Adrenal gland (tissue), 12 donors: ENCODE results near the gene FAM20C. TPM values are rescaled to one million over a fixed set of nuclear protein-coding genes. Genes with fewer than 3 reads are reported as not detected.

Source experiments
- DNase-seq, 7 donors: peaks; one replicate each; pipeline ENCODE4 v3.0.0-alpha.2; 2019 to 2020
- H3K27ac ChIP-seq, 5 donors: fragments of 200-600 bp; sonication (generic) in 4 of 5; 1 replicate in 3 of 5; 2 replicates in 2 of 5; pipeline versions ENCODE4 v1.5.1 to v1.8.0; 2016 to 2020; ENCODE audit warnings: mild to moderate bottlenecking in 1 of 5
- H3K27me3 ChIP-seq: fragments of 200-600 bp; 2 replicates; pipeline ENCODE4 v1.8.0; 2021
- H3K36me3 ChIP-seq, 2 donors: fragments of 200-600 bp; replicated peaks in 1 of 2; 1 replicate in 1 of 2; 2 replicates in 1 of 2; pipeline versions ENCODE4 v1.5.1 to v1.8.0; 2018 to 2022
- H3K4me1 ChIP-seq, 2 donors: fragments of 200-600 bp; replicated peaks in 1 of 2; 1 replicate in 1 of 2; 2 replicates in 1 of 2; pipeline versions ENCODE4 v1.5.1 to v1.8.0; 2018 to 2021
- H3K4me3 ChIP-seq, 4 donors: fragments of 200-600 bp; sonication (generic) in 3 of 4; one replicate each; pipeline ENCODE4 v1.5.1; 2016 to 2018
- H3K9me3 ChIP-seq, 3 donors: fragments of 200-600 bp; sonication (generic) in 1 of 3; replicated peaks in 1 of 3; 1 replicate in 2 of 3; 2 replicates in 1 of 3; pipeline versions ENCODE4 v1.5.1 to v1.8.0; 2016 to 2021
- POLR2A ChIP-seq, 2 donors: fragments of 450-650 bp; IDR thresholded peaks; one replicate each; pipeline ENCODE4 v1.6.1; 2017; ENCODE audit warnings: antibody characterized with exemption in 2 of 2, mild to moderate bottlenecking in 2 of 2, moderate library complexity in 1 of 2
- WGBS, 4 donors: extraction: QIAGEN DNeasy Blood & Tissue Kit in 2 of 4; methylation state at CpG; one replicate each; pipeline versions ENCODE4 v1.1.5 to v1.1.7; 2013 to 2017; 5-methylcytosine and 5-hydroxymethylcytosine counted together
- intact Hi-C, 2 donors: fragments of 100-400 bp; cut with DNase I; formaldehyde crosslinking; loops; one replicate each; pipeline versions ENCODE4 v1.14.1 to v1.15.0; 2022 to 2023
- polyA plus RNA-seq, 3 donors: library from polyadenylated mRNA; stranded (reverse); fragments of 200-250 nt in 2 of 3; fragments of 350-450 nt in 1 of 3; fragmentation: Illumina TruSeq in 1 of 3; extraction: RNeasy Lipid Tissue Mini Kit (QIAGEN cat#74804) in 1 of 3; gene quantifications; one replicate each; pipeline ENCODE4 v1.2.3, GENCODE V29; 2013 to 2014
- total RNA-seq, 9 donors: library from RNA; depleted of rRNA in 4 of 9; stranded (reverse); fragments of >200 nt in 4 of 9; fragments of 120-200 nt in 1 of 9; fragmentation: NEBNext Ultra II Directional in 1 of 9; extraction: Animal tissue kit (Norgen Biotek cat#: 25700) in 1 of 9; gene quantifications; one replicate each; pipeline versions ENCODE4 v1.1.0 to v1.2.4, GENCODE V29; 2013 to 2023
- TF ChIP-seq, protein P1 (sequence below), 6 experiments: fragments of 450-650 bp in 4 of 6; fragments of 200-600 bp in 2 of 6; sonication (generic) in 1 of 6; IDR thresholded peaks; 1 replicate in 5 of 6; 2 replicates in 1 of 6; pipeline versions ENCODE4 v1.5.1 to v1.8.0; 2016 to 2021; ENCODE audit warnings: antibody characterized with exemption in 6 of 6, mild to moderate bottlenecking in 2 of 6, moderate library complexity in 1 of 6
- donor health status: healthy with polysubstance abuse.
- donor health status: Bipolar disorder and iron deficiency.
- donor health status: DM: yes; HTN: yes; CAD: no.
- donor health status: DM: no; HTN: no; CAD: no.
- donor health status: DM: no; HTN: no; CAD: no.
- donor health status: DM: yes; HTN: yes; CAD: no.

Gene FAM20C
- total and polyA plus RNA-seq, 12 donors, result 2.8 to 57.9 (median 36.0) TPM

DNA sequence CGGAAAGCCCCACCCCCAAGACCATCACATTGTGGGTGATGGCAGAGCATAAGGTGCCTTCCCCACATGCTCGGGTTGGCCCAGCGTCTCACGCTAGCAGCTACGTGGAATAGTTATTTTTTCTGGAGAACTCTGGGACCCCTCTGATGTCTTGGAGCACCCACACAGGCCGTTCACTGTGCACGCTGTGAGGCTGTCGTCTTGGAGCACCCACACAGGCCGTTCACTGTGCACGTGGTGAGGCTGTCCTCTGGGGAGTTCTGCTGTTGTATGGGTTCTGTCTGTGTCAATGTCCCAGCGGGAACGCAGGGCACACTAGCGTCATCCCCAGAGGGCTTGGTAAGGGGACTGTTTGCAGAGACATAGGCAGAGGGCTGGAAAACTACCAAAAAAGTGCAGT, 38.8 kb upstream of the FAM20C start:
- TF ChIP-seq, protein P1, sequence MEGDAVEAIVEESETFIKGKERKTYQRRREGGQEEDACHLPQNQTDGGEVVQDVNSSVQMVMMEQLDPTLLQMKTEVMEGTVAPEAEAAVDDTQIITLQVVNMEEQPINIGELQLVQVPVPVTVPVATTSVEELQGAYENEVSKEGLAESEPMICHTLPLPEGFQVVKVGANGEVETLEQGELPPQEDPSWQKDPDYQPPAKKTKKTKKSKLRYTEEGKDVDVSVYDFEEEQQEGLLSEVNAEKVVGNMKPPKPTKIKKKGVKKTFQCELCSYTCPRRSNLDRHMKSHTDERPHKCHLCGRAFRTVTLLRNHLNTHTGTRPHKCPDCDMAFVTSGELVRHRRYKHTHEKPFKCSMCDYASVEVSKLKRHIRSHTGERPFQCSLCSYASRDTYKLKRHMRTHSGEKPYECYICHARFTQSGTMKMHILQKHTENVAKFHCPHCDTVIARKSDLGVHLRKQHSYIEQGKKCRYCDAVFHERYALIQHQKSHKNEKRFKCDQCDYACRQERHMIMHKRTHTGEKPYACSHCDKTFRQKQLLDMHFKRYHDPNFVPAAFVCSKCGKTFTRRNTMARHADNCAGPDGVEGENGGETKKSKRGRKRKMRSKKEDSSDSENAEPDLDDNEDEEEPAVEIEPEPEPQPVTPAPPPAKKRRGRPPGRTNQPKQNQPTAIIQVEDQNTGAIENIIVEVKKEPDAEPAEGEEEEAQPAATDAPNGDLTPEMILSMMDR (IDR thresholded peaks at IDR 0.05), result no peak
- no peak for TF ChIP-seq POLR2A (IDR thresholded peaks at IDR 0.05)
- H3K4me1 ChIP-seq, result peaks cover 22 to 24% of the 10 kb centered on the region in 2 donors
- no peak overlapping the region for H3K4me3 ChIP-seq
- no peaks in the 10 kb centered on the region for H3K27me3 ChIP-seq
- no peak overlapping the region for H3K27ac ChIP-seq
- intact Hi-C loops, result no loop called here
- DNase-seq, result no peak
- no peaks in the 10 kb centered on the region for H3K9me3 ChIP-seq
- no peaks in the 10 kb centered on the region for H3K36me3 ChIP-seq
- WGBS, 4 donors, result 78 to 94% (median 88%) methylated on average over 3 to 13 of the region's 13 CpGs

DNA sequence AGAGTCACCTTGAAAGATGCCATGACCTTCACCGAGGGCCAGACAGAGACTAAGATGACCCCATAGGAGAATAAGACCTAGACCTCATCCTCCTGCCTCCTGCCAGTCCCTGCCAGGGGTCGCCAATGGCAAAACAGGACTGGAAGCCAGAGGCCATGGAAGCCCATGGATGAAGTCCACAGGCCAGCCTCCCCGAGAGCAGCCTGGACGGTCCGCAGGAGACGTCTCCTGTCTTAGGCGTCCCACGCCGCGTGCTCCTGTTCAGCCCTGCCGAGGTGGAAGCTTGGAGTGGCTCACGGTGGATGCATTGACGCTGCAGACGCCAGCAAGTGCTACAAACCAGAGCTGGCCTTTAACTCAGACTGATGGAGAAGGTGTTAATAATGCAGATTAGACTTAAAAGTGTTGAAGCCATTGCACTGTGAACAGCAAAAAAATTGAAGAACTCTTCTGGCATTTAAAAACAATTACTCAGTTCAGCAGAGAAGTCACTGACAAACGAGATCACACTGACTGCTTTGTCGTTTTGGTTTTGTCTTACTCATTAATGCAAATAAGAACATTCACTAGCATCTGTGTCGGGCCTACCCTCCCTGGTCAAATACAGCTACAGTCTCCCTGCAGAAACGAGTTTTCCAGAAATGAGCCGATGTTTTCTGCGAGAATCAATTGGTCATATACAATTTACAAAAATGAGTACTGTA, 38.1 kb upstream of the FAM20C start:
- H3K27ac ChIP-seq, result no peak overlapping the region
- H3K4me3 ChIP-seq, result no peak overlapping the region
- peaks cover 22 to 24% of the 10 kb centered on the region in 2 donors for H3K4me1 ChIP-seq
- 88 to 95% (median 93%) methylated on average over 6 to 20 of the region's 20 CpGs for WGBS, 4 donors
- intact Hi-C loops, result no loop called here
- H3K9me3 ChIP-seq, result no peaks in the 10 kb centered on the region
- TF ChIP-seq, protein P1 (IDR thresholded peaks at IDR 0.05), result no peak
- TF ChIP-seq POLR2A (IDR thresholded peaks at IDR 0.05), result no peak
- DNase-seq, result no peak
- no peaks in the 10 kb centered on the region for H3K27me3 ChIP-seq
- no peaks in the 10 kb centered on the region for H3K36me3 ChIP-seq

DNA sequence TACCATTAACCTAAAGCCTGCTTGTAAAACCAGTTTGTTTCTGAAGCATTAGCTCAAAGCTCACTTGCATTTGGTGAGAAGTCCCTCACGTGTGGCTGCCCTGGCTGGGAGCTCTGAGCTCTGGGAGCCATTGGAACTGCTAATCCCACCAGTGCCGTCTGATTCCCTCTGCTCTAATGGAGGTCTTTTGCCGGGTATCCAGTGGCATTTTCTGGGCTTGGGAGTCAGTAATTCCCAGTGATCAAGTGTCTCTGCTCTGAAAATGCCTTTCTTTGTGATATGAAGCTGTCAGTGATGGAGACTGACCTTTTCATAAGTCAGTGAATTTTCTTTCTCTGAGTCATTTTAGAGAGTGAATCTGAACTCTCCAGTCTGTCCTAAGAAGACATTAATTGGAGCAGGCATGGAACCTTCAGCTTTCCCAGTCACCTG, 36.9 kb upstream of the FAM20C start:
- no peaks in the 10 kb centered on the region for H3K36me3 ChIP-seq
- H3K4me3 ChIP-seq, result no peak overlapping the region
- no peak for DNase-seq
- H3K4me1 ChIP-seq, result peaks cover 13 to 14% of the 10 kb centered on the region in 2 donors
- no peaks in the 10 kb centered on the region for H3K9me3 ChIP-seq
- WGBS, 4 donors, result 32 to 60% (median 49%) methylated on average over 1 to 3 of the region's 3 CpGs
- H3K27ac ChIP-seq, result peak overlapping the region in 1 of 5 donors; percentile 33
- intact Hi-C loops, result no loop called here
- peak in 1 of 2 donors; percentile 31 for TF ChIP-seq POLR2A (IDR thresholded peaks at IDR 0.05)
- TF ChIP-seq, protein P1 (IDR thresholded peaks at IDR 0.05), result no peak
- no peaks in the 10 kb centered on the region for H3K27me3 ChIP-seq

DNA sequence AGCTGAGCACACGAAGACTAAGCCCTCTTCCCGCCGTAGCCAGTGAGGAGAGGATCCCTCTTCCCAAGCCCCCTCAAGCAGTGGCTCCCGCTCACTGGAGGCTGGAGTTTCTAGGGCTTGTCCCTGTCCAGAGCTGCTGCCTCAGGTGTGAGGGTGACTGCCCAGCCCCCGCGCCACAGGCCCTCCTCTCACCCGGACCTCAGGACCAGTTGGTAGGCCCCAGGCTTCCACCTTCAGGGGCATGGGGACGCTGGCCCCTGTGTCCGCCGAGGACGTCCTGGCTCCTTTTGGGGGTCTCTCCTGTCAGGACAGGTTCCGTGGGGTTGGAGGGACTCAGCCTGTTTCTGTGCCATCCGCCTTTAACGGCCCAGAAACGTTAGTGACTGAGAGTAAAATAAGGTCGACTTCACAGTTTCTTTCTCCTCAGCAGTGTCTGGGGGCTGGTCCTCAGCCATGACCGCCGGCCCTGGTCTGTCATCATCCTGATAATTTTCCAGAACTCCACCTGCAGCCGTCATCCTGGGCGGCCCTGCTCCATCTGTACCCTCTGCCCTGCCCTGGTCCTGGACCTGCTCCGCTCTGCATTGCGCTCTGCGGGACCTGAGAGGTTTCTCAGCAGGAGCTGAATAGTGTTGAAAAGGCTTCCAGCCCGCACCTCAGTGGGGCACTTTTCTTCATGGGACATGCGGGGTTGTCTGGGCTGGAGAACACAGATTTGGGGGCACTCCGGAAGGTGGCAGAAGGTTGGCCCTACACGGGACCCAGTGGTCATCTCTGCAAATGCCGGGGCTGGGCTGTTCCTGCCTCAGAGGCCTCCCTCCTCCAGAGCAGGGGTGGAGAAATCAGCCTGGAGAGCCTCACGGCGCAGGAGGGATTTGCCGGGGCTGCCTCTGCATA, 36.0 kb upstream of the FAM20C start:
- 74 to 88% (median 87%) methylated on average over 8 to 31 of the region's 31 CpGs for WGBS, 4 donors
- no peak for TF ChIP-seq POLR2A (IDR thresholded peaks at IDR 0.05)
- TF ChIP-seq, protein P1 (IDR thresholded peaks at IDR 0.05), result no peak
- no peak for DNase-seq
- intact Hi-C loops, result no loop called here
- no peaks in the 10 kb centered on the region for H3K27me3 ChIP-seq
- peak overlapping the region in 1 of 5 donors; percentile 40 for H3K27ac ChIP-seq
- H3K36me3 ChIP-seq, result no peaks in the 10 kb centered on the region
- H3K9me3 ChIP-seq, result no peaks in the 10 kb centered on the region
- no peak overlapping the region for H3K4me3 ChIP-seq
- H3K4me1 ChIP-seq, result peaks cover 8 to 11% of the 10 kb centered on the region in 2 donors
